Testis (tissue), 3 donors: Measurements from ENCODE around the gene PDZD7. TPM values are rescaled to one million over a fixed set of nuclear protein-coding genes. Genes with fewer than 3 reads are reported as not detected.

ENCODE experiments used
- DNase-seq: peaks from one replicate; pipeline ENCODE4 v3.0.0-alpha.2; 2019
- H3K27ac ChIP-seq, 2 donors: fragments of 200-600 bp; sonication (generic); one replicate each; pipeline ENCODE4 v1.5.1; 2019
- H3K27me3 ChIP-seq: fragments of 200-600 bp; sonication (generic); one replicate; pipeline ENCODE4 v1.5.1; 2019
- H3K36me3 ChIP-seq: fragments of 200-600 bp; sonication (generic); one replicate; pipeline ENCODE4 v1.5.1; 2017; ENCODE audit warnings: low read depth; ENCODE audit errors: missing control alignments
- H3K4me1 ChIP-seq: fragments of 200-600 bp; sonication (generic); one replicate; pipeline ENCODE4 v1.5.1; 2019
- H3K4me3 ChIP-seq, 2 donors: fragments of 200-600 bp; sonication (generic); one replicate each; pipeline ENCODE4 v1.5.1; 2017 to 2019
- H3K9me3 ChIP-seq: fragments of 200-600 bp; sonication (generic); one replicate; pipeline ENCODE4 v1.5.1; 2017
- CTCF ChIP-seq, 3 experiments: fragments of 450-650 bp in 2 of 3; fragments of 200-600 bp in 1 of 3; sonication (generic) in 1 of 3; IDR thresholded peaks; one replicate each; pipeline ENCODE4 v1.5.1; 2016 to 2019; ENCODE audit warnings: antibody characterized with exemption in 3 of 3, mild to moderate bottlenecking in 2 of 3, moderate library complexity in 1 of 3
- POLR2A ChIP-seq: fragments of 450-650 bp; IDR thresholded peaks from one replicate; pipeline ENCODE4 v1.6.1; 2017; ENCODE audit warnings: antibody characterized with exemption, mild to moderate bottlenecking, moderate library complexity
- WGBS, 2 donors: methylation state at CpG; one replicate each; pipeline ENCODE4 v1.1.5; 2018; 5-methylcytosine and 5-hydroxymethylcytosine counted together
- intact Hi-C: fragments of 100-400 bp; cut with DNase I; formaldehyde crosslinking; loops from one replicate; pipeline ENCODE4 v1.15.1; 2023; ENCODE audit warnings: low total_unique reads
- polyA plus RNA-seq: library from polyadenylated mRNA; stranded (reverse); fragments of 350-450 nt; fragmentation: Illumina TruSeq; extraction: RNeasy Lipid Tissue Mini Kit (QIAGEN cat#74804); gene quantifications from one replicate; pipeline ENCODE4 v1.2.3, GENCODE V29; 2014; ENCODE audit warnings: low read depth, low replicate concordance; ENCODE audit not compliant: insufficient read depth
- total RNA-seq, 2 donors: library from RNA; depleted of rRNA; stranded (reverse); fragments of >200 nt; gene quantifications; one replicate each; pipeline ENCODE4 v1.2.3, GENCODE V29; 2016

PDZD7 gene
- total and polyA plus RNA-seq, 3 donors from 2014 or later = 1.6 to 3.5 (median 2.2) TPM

GRCh38 chr10:100972904-100973535 lies 57.9 kb downstream of the PDZD7 start:
- Histone ChIP-seq H3K27me3 (no peaks in the 10 kb centered on the region), H3K27ac (no peak overlapping the region), H3K36me3 (no peaks in the 10 kb centered on the region), H3K9me3 (no peaks in the 10 kb centered on the region), H3K4me3 (no peak overlapping the region), H3K4me1 (peaks cover 21% of the 10 kb centered on the region)
- intact Hi-C loops = no loop called here
- TF ChIP-seq POLR2A (no peak), CTCF (IDR thresholded peaks at IDR 0.05) (no peak)
- 89 to 96% methylated on average over 4 to 6 of the region's 6 CpGs for WGBS, 2 donors
- peak; percentile 1 for DNase-seq

- no peak overlapping the region for H3K4me3 ChIP-seq
- H3K9me3 ChIP-seq = no peaks in the 10 kb centered on the region
- peak; percentile 6 for DNase-seq
- H3K27me3 ChIP-seq = no peaks in the 10 kb centered on the region
- TF ChIP-seq CTCF (IDR thresholded peaks at IDR 0.05) (no peak), POLR2A (no peak)
- whole genome bisulfite sequencing, 2 donors = 78 to 83% methylated on average over 13 of the region's 13 CpGs
- no peaks in the 10 kb centered on the region for H3K36me3 ChIP-seq
- H3K4me1 ChIP-seq = peaks cover 21% of the 10 kb centered on the region
- no peak overlapping the region for H3K27ac ChIP-seq
- intact Hi-C loops = no loop called here
These were observed 58.6 kb downstream of the PDZD7 start for GRCh38 chr10:100972115-100972903.

- no peak overlapping the region for H3K4me3 ChIP-seq
- WGBS, 2 donors = 70 to 71% methylated on average over 3 to 4 of the region's 4 CpGs
- peak; percentile 7 for DNase-seq
- no peaks in the 10 kb centered on the region for H3K27me3 ChIP-seq
- TF ChIP-seq POLR2A (no peak), CTCF (IDR thresholded peaks at IDR 0.05) (no peak)
- peaks cover 21% of the 10 kb centered on the region for H3K4me1 ChIP-seq
- no peaks in the 10 kb centered on the region for H3K36me3 ChIP-seq
- no peak overlapping the region for H3K27ac ChIP-seq
- H3K9me3 ChIP-seq = no peaks in the 10 kb centered on the region
- intact Hi-C loops = no loop called here
These were observed 59.8 kb downstream of the PDZD7 start for GRCh38 chr10:100970914-100971811.

- intact Hi-C loops = no loop called here
- Histone ChIP-seq H3K36me3 (no peaks in the 10 kb centered on the region), H3K9me3 (no peaks in the 10 kb centered on the region), H3K4me1 (peaks cover 21% of the 10 kb centered on the region), H3K27me3 (no peaks in the 10 kb centered on the region), H3K4me3 (peak overlapping the region; percentile 52 to 63), H3K27ac (no peak overlapping the region)
- DNase-seq = peak; percentile 8
- WGBS, 2 donors = 22 to 24% methylated on average over 13 of the region's 13 CpGs
- TF ChIP-seq POLR2A = no peak
- no peak for TF ChIP-seq CTCF (IDR thresholded peaks at IDR 0.05)
These were observed 60.6 kb downstream of the PDZD7 start for GRCh38 chr10:100970076-100970913.
